GM18502 (cell line): ENCODE data around the gene CHRNA3.
"Not testable (repeated sequence)": the region's sequence is repeated elsewhere in the genome, so short reads cannot be mapped to it uniquely, and the experiment has no call there.

Experiments used
- ATAC-seq: cut with Tn5 transposase; IDR thresholded peaks from one replicate; pipeline ENCODE4 v1.9.1; 2021; ENCODE audit warnings: mild to moderate bottlenecking; ENCODE audit not compliant: unreplicated experiment, poor library complexity

CHRNA3 gene

GRCh38 chr15:78565951-78566774, 54.6 kb downstream of the CHRNA3 start:
- ATAC-seq: peak; percentile 18

- peak; percentile 89 for ATAC-seq
These were observed 55.5 kb downstream of the CHRNA3 start, which contains the start of gene CHRNA5 for GRCh38 chr15:78565097-78565950. Gene CHRNA5 (plus strand): TSS chr15:78565520. CDS start chr15:78565720, 200 bp downstream.

- no peak for ATAC-seq
These were observed 56.1 kb downstream of the CHRNA3 start for GRCh38 chr15:78564743-78565096.

GRCh38 chr15:78563092-78563491, 57.7 kb downstream of the CHRNA3 start:
- no peak for ATAC-seq

GRCh38 chr15:78561490-78561889, 59.3 kb downstream of the CHRNA3 start:
- no peak for ATAC-seq

GRCh38 chr15:78560201-78560600, 60.6 kb downstream of the CHRNA3 start:
- ATAC-seq: not testable (repeated sequence)

GRCh38 chr15:78552597-78552996, 68.2 kb downstream of the CHRNA3 start:
- no peak for ATAC-seq

- ATAC-seq: no peak
These were observed 68.9 kb downstream of the CHRNA3 start for GRCh38 chr15:78551902-78552301.

GRCh38 chr15:78550815-78551214, 70.0 kb downstream of the CHRNA3 start:
- no peak for ATAC-seq

- no peak for ATAC-seq
These were observed 70.6 kb downstream of the CHRNA3 start for GRCh38 chr15:78550194-78550593.
